Measurements from ENCODE around the gene WRAP73. TPM values are rescaled to one million over a fixed set of nuclear protein-coding genes. Genes with fewer than 3 reads are reported as not detected.
"Not testable (repeated sequence)": the region's sequence is repeated elsewhere in the genome, so short reads cannot be mapped to it uniquely, and the experiment has no call there.

Gene WRAP73
- total RNA-seq, 2 donors from 2014 or later: 22.3 to 39.5 TPM

- WGBS: 31% methylated on average over 23 of the region's 23 CpGs
- H3K9me3 ChIP-seq: no peaks in the 10 kb centered on the region
- intact Hi-C loops (cut with DNase I): no loop called here
- H3K27ac ChIP-seq: peak overlapping the region in 1 of 2 donors; percentile 75
- H3K4me1 ChIP-seq (replicated peaks): peaks cover 15% of the 10 kb centered on the region
- H3K36me3 ChIP-seq: peaks cover 0 to 6% of the 10 kb centered on the region in 2 donors
- no peaks in the 10 kb centered on the region for H3K27me3 ChIP-seq (replicated peaks; ENCODE audit: insufficient read depth)
- DNase-seq (ENCODE audit: low spot score): no peak
- peak overlapping the region; percentile 72 to 95 for H3K4me3 ChIP-seq
- TF ChIP-seq POLR2A (IDR thresholded peaks at IDR 0.05): no peak
- no peak for TF ChIP-seq CTCF (IDR thresholded peaks at IDR 0.05)
- TF ChIP-seq POLR2AphosphoS5 (IDR thresholded peaks at IDR 0.05): no peak
These were observed 26.3 kb downstream of the WRAP73 start for GRCh38 chr1:3623441-3624199.

- H3K27me3 ChIP-seq (replicated peaks; ENCODE audit: insufficient read depth); H3K27ac ChIP-seq; H3K9me3 ChIP-seq; H3K4me3 ChIP-seq; DNase-seq (ENCODE audit: low spot score); H3K36me3 ChIP-seq; intact Hi-C loops (cut with DNase I): not testable (repeated sequence)
- 86% methylated on average over 9 of the region's 9 CpGs for WGBS
- H3K4me1 ChIP-seq (replicated peaks): peaks cover 15% of the 10 kb centered on the region
These were observed 27.8 kb downstream of the WRAP73 start for GRCh38 chr1:3622102-3622501.

GRCh38 chr1:3621151-3621671 is 28.7 kb downstream of the WRAP73 start:
- TF ChIP-seq CTCF (IDR thresholded peaks at IDR 0.05): peak; percentile 18 to 78 (median 60)
- WGBS: 9% methylated on average over 15 of the region's 15 CpGs
- not testable (repeated sequence) for H3K27me3 ChIP-seq (replicated peaks; ENCODE audit: insufficient read depth); H3K9me3 ChIP-seq; H3K36me3 ChIP-seq; H3K27ac ChIP-seq; H3K4me3 ChIP-seq
- peak; percentile 27 for DNase-seq (ENCODE audit: low spot score)
- H3K4me1 ChIP-seq (replicated peaks): peaks cover 15% of the 10 kb centered on the region
- intact Hi-C loops (cut with DNase I): loop anchor here (2.0 kb wide), 1 partner anchor 168 kb away; no protein-coding TSS in a partner anchor

GRCh38 chr1:3620708-3621107 is 29.2 kb downstream of the WRAP73 start:
- DNase-seq (ENCODE audit: low spot score): no peak
- Histone ChIP-seq H3K36me3 (no peaks in the 10 kb centered on the region), H3K9me3 (no peaks in the 10 kb centered on the region), H3K4me3 (no peak overlapping the region), H3K27me3 (replicated peaks; ENCODE audit: insufficient read depth) (no peaks in the 10 kb centered on the region), H3K4me1 (replicated peaks) (peaks cover 15% of the 10 kb centered on the region), H3K27ac (no peak overlapping the region)
- intact Hi-C loops (cut with DNase I): loop anchor here (2.0 kb wide), 1 partner anchor 168 kb away; no protein-coding TSS in a partner anchor
- TF ChIP-seq CTCF (IDR thresholded peaks at IDR 0.05): no peak
- no peak for TF ChIP-seq POLR2AphosphoS5 (IDR thresholded peaks at IDR 0.05)
- no peak for TF ChIP-seq POLR2A (IDR thresholded peaks at IDR 0.05)
- WGBS: 86% methylated on average over 12 of the region's 12 CpGs

GRCh38 chr1:3618881-3619671 is 30.8 kb downstream of the WRAP73 start:
- TF ChIP-seq POLR2A (IDR thresholded peaks at IDR 0.05) (no peak), CTCF (IDR thresholded peaks at IDR 0.05) (peak; percentile 68 to 90 (median 90)), POLR2AphosphoS5 (IDR thresholded peaks at IDR 0.05) (peak; percentile 60)
- Histone ChIP-seq H3K4me1 (replicated peaks) (peaks cover 14% of the 10 kb centered on the region), H3K4me3 (no peak overlapping the region), H3K27me3 (replicated peaks; ENCODE audit: insufficient read depth) (no peaks in the 10 kb centered on the region), H3K36me3 (no peaks in the 10 kb centered on the region), H3K9me3 (no peaks in the 10 kb centered on the region), H3K27ac (no peak overlapping the region)
- 30% methylated on average over 18 of the region's 21 CpGs for WGBS
- DNase-seq (ENCODE audit: low spot score): peak; percentile 78
- intact Hi-C loops (cut with DNase I): loop anchor here (2.0 kb wide), 1 partner anchor 128 kb away; no protein-coding TSS in a partner anchor
